GM18861 (cell line): ENCODE results near the gene ENOSF1.

Experiments
- ATAC-seq: cut with Tn5 transposase; IDR thresholded peaks from one replicate; pipeline ENCODE4 v1.9.1; 2021; ENCODE audit not compliant: unreplicated experiment

Gene ENOSF1

GRCh38 chr18:675307-675706 lies 37.1 kb downstream of the ENOSF1 start:
- no peak for ATAC-seq

- ATAC-seq, result no peak
Observed at GRCh38 chr18:673769-674168, 38.7 kb downstream of the ENOSF1 start.

GRCh38 chr18:673317-673716 lies 39.1 kb downstream of the ENOSF1 start:
- ATAC-seq, result no peak

DNA sequence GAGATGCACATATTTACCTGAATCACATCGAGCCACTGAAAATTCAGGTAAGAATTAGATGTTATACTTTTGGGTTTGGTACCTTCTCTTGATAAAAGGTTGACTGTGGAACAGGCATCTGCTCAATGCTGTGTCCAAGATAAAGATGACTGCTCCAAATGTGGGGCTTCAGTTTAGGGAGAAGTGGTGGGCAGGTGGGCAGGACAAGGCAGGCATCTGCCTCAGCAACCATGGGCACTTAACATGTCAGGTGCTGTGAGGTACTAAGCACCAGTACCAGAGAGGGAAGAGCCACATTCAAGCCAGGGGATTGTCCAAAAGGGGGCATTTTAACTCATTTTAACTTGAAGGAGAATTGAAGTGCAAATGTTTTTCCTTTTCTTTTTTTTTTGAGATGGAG lies 41.0 kb downstream of the ENOSF1 start:
- no peak for ATAC-seq

- ATAC-seq, result no peak
Observed at GRCh38 chr18:670522-670921, 41.9 kb downstream of the ENOSF1 start.

DNA sequence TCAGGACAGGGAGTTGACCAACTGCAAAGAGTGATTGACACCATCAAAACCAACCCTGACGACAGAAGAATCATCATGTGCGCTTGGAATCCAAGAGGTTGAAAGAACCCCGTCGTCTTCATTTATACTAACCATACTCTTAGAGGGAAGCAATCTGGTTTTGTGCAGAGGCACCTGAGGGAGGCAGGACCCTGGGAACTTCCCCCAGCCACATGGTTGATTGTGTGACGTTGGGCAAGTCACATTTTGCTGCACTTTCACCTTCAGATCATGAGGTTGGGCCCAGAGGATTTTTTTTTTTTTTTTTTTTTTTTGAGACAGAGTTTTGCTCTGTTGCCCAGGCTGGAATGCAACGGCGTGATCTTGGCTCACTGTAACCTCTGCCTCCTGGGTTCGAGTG lies 43.4 kb downstream of the ENOSF1 start:
- ATAC-seq, result no peak

DNA sequence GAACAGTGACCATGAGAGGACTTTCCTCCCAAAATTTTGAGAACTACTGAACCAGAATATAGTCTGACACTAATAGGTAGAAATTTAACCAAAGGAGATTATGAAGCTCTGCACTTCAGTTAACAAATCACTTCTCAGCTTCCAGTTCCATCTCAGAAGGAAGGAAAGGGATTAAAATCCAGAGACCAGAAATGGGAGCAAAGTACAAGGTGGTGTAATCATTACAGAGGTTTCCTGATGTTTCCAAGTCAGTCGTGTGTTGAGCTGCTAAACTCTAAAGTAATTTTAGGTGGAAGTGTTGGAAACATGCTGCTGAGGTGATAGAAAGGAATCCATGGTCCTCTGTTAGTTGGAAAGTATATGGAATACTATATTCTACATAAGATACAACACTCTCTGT lies 44.2 kb downstream of the ENOSF1 start:
- no peak for ATAC-seq

DNA sequence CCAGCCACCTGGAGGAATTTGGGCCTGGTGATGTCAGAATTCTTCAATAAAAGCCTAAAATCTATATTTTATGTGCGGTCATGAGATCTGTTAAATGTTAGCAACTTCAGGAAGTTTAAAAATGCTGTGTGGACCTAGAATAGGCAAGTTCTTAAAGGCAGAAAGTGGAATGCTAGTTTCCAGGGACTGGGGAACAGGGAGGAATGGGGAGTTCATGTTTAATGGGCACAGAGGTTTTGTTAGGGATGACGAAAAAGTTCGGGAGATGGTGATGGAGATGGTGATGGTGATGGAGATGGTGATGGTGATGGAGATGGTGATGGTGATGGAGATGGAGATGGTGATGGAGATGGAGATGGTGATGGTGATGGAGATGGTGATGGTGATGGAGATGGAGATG lies 45.8 kb downstream of the ENOSF1 start:
- ATAC-seq, result no peak

GRCh38 chr18:666177-666576 lies 46.3 kb downstream of the ENOSF1 start:
- no peak for ATAC-seq

DNA sequence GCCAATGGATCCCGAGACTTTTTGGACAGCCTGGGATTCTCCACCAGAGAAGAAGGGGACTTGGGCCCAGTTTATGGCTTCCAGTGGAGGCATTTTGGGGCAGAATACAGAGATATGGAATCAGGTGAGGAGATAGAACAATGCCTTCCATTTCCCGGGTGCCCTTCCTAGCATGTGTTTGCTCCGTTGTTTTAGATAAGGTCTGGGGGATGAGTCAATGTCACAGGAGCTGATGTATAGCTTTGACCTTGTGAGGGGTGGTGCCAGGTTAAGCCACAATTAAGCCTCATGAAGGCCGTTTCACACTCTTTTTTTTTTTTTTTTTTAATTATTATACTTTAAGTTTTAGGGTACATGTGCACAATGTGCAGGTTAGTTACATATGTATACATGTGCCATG lies 50.2 kb downstream of the ENOSF1 start:
- ATAC-seq, result no peak

- no peak for ATAC-seq
Observed at GRCh38 chr18:659597-659996, 52.8 kb downstream of the ENOSF1 start.

GRCh38 chr18:658947-659533 lies 53.4 kb downstream of the ENOSF1 start:
- no peak for ATAC-seq

DNA sequence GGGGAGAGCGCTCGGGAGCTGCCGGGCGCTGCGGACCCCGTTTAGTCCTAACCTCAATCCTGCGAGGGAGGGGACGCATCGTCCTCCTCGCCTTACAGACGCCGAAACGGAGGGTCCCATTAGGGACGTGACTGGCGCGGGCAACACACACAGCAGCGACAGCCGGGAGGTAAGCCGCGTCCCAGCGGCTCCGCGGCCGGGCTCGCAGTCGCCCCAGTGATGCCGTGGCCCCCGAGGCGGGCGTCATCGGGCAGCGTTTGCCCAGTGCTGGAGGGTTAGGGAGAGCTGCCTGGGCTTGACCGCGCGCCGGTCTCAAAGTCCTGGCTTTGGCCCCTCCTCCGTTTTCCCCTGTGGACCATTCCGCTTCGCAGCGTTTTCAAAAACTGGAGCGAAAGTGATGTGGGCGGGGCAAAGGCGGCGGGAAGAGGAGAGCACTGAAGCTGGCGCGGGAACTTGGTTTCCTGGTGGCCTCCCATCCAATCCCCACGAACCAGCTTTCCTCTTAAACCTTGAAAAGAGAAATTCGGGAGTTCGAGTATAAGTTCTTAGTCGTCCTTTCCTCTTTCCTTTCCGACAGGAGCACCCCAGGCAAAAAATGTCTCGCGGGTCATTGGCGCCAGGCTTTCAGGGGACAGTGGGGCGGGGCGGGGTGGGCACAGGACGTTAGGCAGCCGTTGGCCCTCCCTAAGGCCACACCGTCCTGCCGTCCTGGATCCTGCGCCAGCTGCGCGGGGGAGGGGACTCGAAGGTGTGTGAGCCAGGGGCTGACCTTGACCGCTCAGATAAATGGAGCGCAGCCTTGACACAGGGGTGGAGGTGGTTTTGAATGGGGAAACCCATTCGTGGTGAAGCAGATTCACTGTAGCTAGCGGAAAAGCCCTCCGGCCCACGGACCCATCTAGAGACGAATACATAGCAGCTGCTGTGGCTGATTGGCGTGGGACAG lies 54.2 kb downstream of the ENOSF1 start:
- ATAC-seq, result peak; percentile 48

GRCh38 chr18:657311-658000 lies 55.0 kb downstream of the ENOSF1 start, which contains the start of gene TYMS:
TSS of gene TYMS (plus strand) at chr18:657653. CDS start at chr18:657743, 90 bp downstream.
- peak; percentile 35 for ATAC-seq

DNA sequence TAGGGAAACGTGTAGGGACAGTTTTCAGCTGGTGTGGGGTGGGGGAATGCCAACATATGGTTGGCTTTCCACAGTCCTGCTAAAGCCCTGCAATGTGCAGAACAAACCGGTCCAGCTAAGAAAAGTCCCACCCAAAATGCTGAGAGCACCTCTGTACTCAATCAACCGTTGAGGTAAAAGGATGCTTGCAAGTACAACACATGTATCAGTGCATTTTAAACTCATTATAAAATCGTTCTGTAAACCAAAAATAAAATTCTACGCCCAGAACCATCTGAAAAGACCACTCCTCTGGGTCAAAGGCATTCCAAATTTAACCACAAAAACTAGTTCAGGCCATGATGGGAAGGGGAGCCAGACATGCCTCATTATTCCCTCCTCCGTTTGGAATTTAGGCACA lies 57.0 kb downstream of the ENOSF1 start:
- no peak for ATAC-seq

DNA sequence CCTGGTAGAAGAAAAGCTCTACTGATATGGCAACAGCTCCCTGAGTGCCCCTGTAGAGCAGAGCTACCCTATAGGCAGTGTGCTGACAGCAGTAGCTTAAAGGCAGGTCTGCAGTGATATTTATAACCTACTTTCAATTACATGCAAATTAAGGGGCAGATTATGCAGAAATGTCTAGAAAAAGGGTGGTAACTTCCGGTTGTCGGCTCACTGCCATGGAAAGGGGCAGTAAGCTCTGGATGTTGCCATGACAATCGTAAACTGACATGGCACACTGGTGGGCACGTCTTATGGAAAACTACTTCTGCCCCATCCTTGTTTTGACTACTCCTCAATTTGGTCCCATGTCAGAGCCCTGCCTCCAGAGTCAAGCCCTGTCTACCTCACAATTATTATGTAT lies 57.8 kb downstream of the ENOSF1 start:
- no peak for ATAC-seq

GRCh38 chr18:653512-653911 lies 58.9 kb downstream of the ENOSF1 start:
- ATAC-seq, result no peak

GRCh38 chr18:652131-652530 lies 60.3 kb downstream of the ENOSF1 start:
- no peak for ATAC-seq

- ATAC-seq, result peak; percentile 93
Observed at GRCh38 chr18:650428-650858, 62.0 kb downstream of the ENOSF1 start.

GRCh38 chr18:649341-649740 lies 63.1 kb downstream of the ENOSF1 start:
- no peak for ATAC-seq

DNA sequence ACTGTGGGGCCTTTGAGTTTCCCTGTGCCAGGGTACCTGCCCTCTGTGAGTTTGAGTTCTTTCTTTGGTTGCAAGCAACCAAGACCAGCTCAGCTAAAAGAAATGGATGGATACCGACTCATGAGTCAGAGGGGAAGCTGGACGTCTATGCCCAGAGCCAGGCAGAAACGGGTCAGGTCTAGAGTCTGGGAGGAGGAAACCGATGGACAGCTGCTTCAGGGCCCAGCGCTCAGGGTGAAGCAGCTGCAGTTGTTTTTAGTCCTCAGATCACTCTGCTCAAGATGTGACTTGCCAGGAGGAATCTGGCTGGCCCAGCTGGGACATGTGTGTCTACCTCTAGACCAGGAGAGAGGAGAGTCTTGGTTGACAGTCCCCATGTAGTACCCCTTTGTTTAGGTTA lies 65.1 kb downstream of the ENOSF1 start:
- no peak for ATAC-seq
